ENCODE results near the gene RUVBL1.

The RUVBL1 gene

DNA sequence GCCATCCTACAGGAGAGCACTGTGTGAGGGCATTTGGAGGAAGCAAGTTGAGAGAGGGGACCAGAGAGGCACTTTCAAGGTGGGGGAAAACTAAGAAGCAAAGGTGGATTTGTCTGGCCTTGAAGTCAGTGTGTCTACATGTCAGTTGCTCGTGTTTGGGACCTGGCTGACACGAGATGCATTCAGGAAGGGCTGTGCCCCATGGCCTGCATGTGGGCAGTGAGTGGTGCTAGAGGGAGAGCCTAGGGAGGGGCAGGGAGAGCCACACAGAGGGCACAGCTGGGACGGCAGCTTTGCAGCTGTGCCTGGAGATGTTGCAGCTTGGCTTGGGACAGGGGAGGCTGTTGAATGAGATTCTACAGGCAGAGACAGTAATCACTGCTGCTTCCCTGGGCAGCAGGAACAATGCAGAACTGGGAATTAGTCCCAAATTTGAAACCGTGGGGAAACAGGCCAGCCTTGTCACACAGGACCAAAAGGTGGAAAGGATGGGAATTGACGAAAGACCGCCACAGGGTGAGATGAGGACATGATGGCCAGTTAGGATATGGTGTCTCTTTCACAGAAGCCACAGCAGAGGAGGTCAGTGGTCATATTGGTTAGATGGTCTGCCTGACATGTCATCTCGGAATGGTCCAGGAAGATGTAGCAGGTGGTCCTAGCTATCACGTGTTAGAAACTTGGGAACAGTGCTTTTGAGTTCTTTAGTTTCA is 61.4 kb downstream of the RUVBL1 start:
- Histone ChIP-seq H3K4me1 (ENCODE audit: control insufficient read depth in 5 of 5, insufficient read depth in 5 of 5, low read length in 5 of 5) (peaks cover 0 to 6% (median 0%) of the 10 kb centered on the region in 5 donors), H3K36me3 (ENCODE audit: control insufficient read depth in 5 of 5, insufficient read depth in 5 of 5, low read length in 5 of 5) (peaks cover 32 to 98% (median 91%) of the 10 kb centered on the region in 5 donors), H3K9ac (ENCODE audit: low read length in 5 of 5) (no peak overlapping the region), H3K4me3 (ENCODE audit: low read depth in 1 of 5, low read length in 5 of 5) (no peak overlapping the region), H3K27ac (ENCODE audit: low read depth, low read length) (no peak overlapping the region), H3K9me3 (ENCODE audit: control insufficient read depth in 5 of 5, low read length in 5 of 5) (no peaks in the 10 kb centered on the region), H3K27me3 (ENCODE audit: control insufficient read depth in 5 of 5, insufficient read depth in 4 of 5, low read length in 5 of 5) (no peaks in the 10 kb centered on the region)

DNA sequence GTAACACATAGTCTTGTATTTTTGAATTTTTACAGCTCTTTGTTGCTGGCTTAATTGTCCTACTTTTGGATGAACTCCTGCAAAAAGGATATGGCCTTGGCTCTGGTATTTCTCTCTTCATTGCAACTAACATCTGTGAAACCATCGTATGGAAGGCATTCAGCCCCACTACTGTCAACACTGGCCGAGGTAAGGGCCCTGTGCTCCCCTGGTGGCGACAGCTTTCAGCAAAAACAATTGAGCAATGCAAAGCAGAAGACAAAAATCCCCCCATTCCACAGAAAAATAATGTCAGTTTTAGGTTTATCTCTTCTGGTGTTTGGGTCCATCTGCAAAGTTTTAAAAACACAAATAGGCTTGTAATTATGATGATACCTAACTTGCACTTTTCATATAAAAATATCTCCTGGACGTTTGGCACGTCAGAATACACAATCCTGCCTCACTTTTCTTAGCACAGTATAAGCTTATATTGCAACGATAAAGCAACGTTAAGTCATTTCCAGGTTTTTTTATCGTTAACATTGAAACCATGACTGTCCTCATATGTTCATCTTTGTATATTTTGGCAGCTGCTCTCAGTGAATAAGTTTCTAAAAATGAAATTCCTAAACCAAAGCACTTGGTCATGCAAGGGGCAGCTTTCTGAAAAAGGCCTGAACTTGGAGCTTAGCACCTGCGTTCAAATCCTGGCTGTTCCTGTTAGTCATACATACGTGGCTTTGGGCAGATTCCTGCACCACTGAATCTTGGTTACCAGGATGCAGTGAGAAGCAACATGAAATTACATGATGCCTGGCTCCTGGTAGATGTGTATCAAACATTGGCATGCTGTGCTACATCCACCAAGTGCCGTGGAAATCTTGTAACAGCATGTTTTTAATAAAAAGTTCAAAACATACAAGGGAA is 62.9 kb downstream of the RUVBL1 start:
- Histone ChIP-seq H3K36me3 (ENCODE audit: control insufficient read depth in 5 of 5, insufficient read depth in 5 of 5, low read length in 5 of 5) (peaks cover 40 to 97% (median 85%) of the 10 kb centered on the region in 5 donors), H3K9me3 (ENCODE audit: control insufficient read depth in 5 of 5, low read length in 5 of 5) (no peaks in the 10 kb centered on the region), H3K9ac (ENCODE audit: low read length in 5 of 5) (no peak overlapping the region), H3K27ac (ENCODE audit: low read depth, low read length) (no peak overlapping the region), H3K4me3 (ENCODE audit: low read depth in 1 of 5, low read length in 5 of 5) (no peak overlapping the region), H3K27me3 (ENCODE audit: control insufficient read depth in 5 of 5, insufficient read depth in 4 of 5, low read length in 5 of 5) (no peaks in the 10 kb centered on the region), H3K4me1 (ENCODE audit: control insufficient read depth in 5 of 5, insufficient read depth in 5 of 5, low read length in 5 of 5) (peaks cover 0 to 6% (median under 1%) of the 10 kb centered on the region in 5 donors)

DNA sequence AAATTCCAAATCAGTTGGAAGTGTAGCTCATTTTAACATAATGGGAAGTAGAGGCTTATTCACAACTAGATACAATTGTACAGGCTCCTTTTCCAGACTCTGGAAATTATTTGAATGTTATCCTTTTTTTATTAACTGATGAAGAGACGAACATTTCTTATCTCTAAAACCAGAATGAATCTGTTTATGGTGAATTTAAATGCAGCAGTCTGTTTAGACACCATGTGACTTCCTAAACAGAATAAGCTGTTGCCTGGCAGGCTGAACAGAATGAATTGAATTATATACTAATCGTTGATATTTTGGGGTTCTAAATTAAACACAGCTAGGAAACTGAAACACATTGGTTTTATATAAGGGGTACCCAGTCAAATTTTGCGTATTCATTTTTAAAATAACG is 67.4 kb downstream of the RUVBL1 start:
- peaks cover 10 to 39% (median 38%) of the 10 kb centered on the region in 5 donors for H3K4me1 ChIP-seq (ENCODE audit: control insufficient read depth in 5 of 5, insufficient read depth in 5 of 5, low read length in 5 of 5)
- no peaks in the 10 kb centered on the region for H3K9me3 ChIP-seq (ENCODE audit: control insufficient read depth in 5 of 5, low read length in 5 of 5)
- H3K4me3 ChIP-seq (ENCODE audit: low read depth in 1 of 5, low read length in 5 of 5), result no peak overlapping the region
- H3K36me3 ChIP-seq (ENCODE audit: control insufficient read depth in 5 of 5, insufficient read depth in 5 of 5, low read length in 5 of 5), result peaks cover 36 to 63% (median 56%) of the 10 kb centered on the region in 5 donors
- H3K27me3 ChIP-seq (ENCODE audit: control insufficient read depth in 5 of 5, insufficient read depth in 4 of 5, low read length in 5 of 5), result no peaks in the 10 kb centered on the region
- no peak overlapping the region for H3K9ac ChIP-seq (ENCODE audit: low read length in 5 of 5)
- no peak overlapping the region for H3K27ac ChIP-seq (ENCODE audit: low read depth, low read length)

DNA sequence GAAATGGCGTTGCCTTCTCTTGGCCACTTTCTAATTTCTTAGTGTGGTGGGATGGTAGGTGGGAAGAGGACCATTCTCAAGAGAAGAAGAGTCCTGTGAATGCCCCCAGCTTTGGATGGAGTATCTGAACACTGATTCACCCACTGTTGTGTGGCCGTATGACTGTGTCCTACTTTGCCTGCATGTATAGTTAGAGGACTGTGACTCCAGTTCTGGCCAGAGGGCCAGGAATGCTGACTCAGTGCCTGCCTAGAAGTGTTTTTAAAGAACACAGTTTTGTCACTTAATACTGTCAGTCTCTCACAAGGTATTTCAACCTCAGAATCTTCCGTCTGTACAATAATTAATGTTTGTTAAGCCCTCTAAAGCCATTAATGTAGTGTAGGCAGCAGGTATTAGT is 69.2 kb downstream of the RUVBL1 start:
- peak overlapping the region in 4 of 5 donors; percentile 1 to 91 (median 25) for H3K4me3 ChIP-seq (ENCODE audit: low read depth in 1 of 5, low read length in 5 of 5)
- H3K27me3 ChIP-seq (ENCODE audit: control insufficient read depth in 5 of 5, insufficient read depth in 4 of 5, low read length in 5 of 5), result no peaks in the 10 kb centered on the region
- peaks cover 20 to 44% (median 37%) of the 10 kb centered on the region in 5 donors for H3K36me3 ChIP-seq (ENCODE audit: control insufficient read depth in 5 of 5, insufficient read depth in 5 of 5, low read length in 5 of 5)
- no peaks in the 10 kb centered on the region for H3K9me3 ChIP-seq (ENCODE audit: control insufficient read depth in 5 of 5, low read length in 5 of 5)
- H3K27ac ChIP-seq (ENCODE audit: low read depth, low read length), result peak overlapping the region; percentile 96
- H3K4me1 ChIP-seq (ENCODE audit: control insufficient read depth in 5 of 5, insufficient read depth in 5 of 5, low read length in 5 of 5), result peaks cover 10 to 42% (median 40%) of the 10 kb centered on the region in 5 donors
- peak overlapping the region in 4 of 5 donors; percentile 17 to 99 (median 76) for H3K9ac ChIP-seq (ENCODE audit: low read length in 5 of 5)

DNA sequence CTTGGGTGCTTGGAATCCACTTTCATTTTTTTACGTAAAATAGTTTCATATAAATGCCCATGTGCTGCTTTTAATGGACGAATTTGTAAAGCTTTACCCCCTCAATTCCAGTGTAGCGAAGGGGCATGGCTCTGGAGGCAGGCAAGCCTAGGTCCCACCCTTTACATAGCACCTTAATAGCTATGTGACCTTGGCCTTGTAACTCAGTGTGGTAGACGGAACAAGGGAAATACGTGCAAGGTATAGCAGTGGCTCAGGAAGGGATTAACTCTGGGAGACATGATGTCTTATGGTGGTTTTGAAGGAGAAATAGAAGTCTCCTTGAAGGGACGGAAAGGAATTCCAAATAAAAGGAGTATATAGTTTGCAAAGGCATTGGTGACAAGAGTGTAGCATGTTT is 70.0 kb downstream of the RUVBL1 start:
- peak overlapping the region; percentile 91 to 98 (median 97) for H3K4me3 ChIP-seq (ENCODE audit: low read depth in 1 of 5, low read length in 5 of 5)
- H3K9ac ChIP-seq (ENCODE audit: low read length in 5 of 5), result peak overlapping the region in 4 of 5 donors; percentile 97 to 99 (median 99)
- no peaks in the 10 kb centered on the region for H3K27me3 ChIP-seq (ENCODE audit: control insufficient read depth in 5 of 5, insufficient read depth in 4 of 5, low read length in 5 of 5)
- H3K36me3 ChIP-seq (ENCODE audit: control insufficient read depth in 5 of 5, insufficient read depth in 5 of 5, low read length in 5 of 5), result peaks cover 18 to 36% (median 30%) of the 10 kb centered on the region in 5 donors
- H3K27ac ChIP-seq (ENCODE audit: low read depth, low read length), result peak overlapping the region; percentile 96
- H3K9me3 ChIP-seq (ENCODE audit: control insufficient read depth in 5 of 5, low read length in 5 of 5), result no peaks in the 10 kb centered on the region
- H3K4me1 ChIP-seq (ENCODE audit: control insufficient read depth in 5 of 5, insufficient read depth in 5 of 5, low read length in 5 of 5), result peaks cover 10 to 42% (median 40%) of the 10 kb centered on the region in 5 donors

DNA sequence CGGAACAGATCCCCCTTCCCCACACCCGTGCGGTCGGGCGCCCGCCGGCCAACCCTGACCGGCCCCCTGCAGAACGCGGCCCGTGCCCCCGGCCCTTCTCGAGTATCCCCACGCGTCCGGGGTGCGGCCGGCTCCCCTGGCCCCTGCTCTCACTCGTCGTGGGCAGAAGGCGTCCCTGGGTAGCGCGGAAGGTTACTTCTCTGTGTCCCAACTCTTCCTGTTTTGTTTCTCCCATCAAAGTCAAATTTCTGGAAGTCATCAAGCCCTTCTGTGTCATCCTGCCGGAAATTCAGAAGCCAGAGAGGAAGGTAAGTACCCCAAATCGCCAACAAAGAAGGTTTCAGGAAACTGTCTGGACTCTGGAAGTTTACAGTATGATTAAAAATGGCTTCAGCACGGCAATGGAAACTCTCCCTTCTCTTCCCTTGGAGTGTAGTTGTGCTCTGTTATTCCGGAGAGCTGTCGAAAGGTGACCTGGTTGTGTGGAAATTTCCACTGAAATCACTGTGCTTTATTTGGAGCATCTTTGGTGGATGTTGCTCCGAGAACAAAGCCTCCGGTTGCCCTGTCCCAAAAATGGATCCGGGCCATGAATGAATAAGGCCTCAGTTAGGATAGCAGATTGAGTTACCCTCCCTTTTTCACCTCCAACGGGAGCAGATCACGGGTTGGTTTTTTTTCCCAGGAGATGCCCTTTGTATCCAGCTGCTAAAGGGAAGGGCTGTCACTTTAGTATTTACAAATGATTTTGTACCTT is 70.8 kb downstream of the RUVBL1 start:
- no peaks in the 10 kb centered on the region for H3K27me3 ChIP-seq (ENCODE audit: control insufficient read depth in 5 of 5, insufficient read depth in 4 of 5, low read length in 5 of 5)
- H3K36me3 ChIP-seq (ENCODE audit: control insufficient read depth in 5 of 5, insufficient read depth in 5 of 5, low read length in 5 of 5), result peaks cover 14 to 30% (median 24%) of the 10 kb centered on the region in 5 donors
- H3K27ac ChIP-seq (ENCODE audit: low read depth, low read length), result peak overlapping the region; percentile 96
- peak overlapping the region; percentile 91 to 99 (median 99) for H3K9ac ChIP-seq (ENCODE audit: low read length in 5 of 5)
- peak overlapping the region; percentile 91 to 98 (median 97) for H3K4me3 ChIP-seq (ENCODE audit: low read depth in 1 of 5, low read length in 5 of 5)
- H3K4me1 ChIP-seq (ENCODE audit: control insufficient read depth in 5 of 5, insufficient read depth in 5 of 5, low read length in 5 of 5), result peaks cover 10 to 42% (median 40%) of the 10 kb centered on the region in 5 donors
- no peaks in the 10 kb centered on the region for H3K9me3 ChIP-seq (ENCODE audit: control insufficient read depth in 5 of 5, low read length in 5 of 5)

DNA sequence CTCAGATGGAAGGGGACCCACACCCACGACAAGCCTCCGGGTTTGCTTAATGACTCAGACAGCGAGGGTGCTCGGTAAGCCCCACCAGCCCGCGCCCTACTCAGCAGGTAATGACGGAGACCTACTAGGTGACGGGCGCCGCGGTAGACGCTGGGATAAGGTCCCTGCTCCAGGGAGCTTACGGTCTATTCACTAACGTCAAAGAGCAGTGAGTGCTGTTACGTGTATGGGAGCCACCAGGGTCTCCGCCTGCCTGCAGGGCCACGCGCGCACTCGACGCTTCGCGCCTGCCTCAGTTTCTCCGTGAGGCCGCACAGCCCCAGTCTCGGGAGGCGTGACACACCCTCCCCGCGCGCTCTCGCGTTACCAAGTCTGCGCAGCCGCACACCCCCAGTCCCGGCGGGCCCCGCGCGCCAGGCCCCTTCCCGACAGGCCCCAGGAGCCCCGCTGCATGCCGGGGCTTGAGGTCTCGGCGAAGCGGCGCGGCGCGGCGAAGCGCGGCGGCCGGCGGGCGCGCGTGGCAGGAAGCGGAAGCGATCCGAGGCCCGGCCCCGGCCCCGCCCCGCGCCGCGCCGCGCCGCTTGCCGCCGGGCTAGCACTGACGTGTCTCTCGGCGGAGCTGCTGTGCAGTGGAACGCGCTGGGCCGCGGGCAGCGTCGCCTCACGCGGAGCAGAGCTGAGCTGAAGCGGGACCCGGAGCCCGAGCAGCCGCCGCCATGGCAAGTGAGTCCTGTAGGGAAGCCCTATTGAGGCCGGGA is 71.6 kb downstream of the RUVBL1 start, which contains the start of gene SEC61A1:
TSS of gene SEC61A1 (plus strand) at position 601 of the 758 bp plus-strand sequence. CDS start at position 717, 116 bp downstream.
- H3K27me3 ChIP-seq (ENCODE audit: control insufficient read depth in 5 of 5, insufficient read depth in 4 of 5, low read length in 5 of 5), result no peaks in the 10 kb centered on the region
- peak within 1 kb of the TSS; percentile 96 for H3K27ac ChIP-seq (ENCODE audit: low read depth, low read length)
- peak within 1 kb of the TSS; percentile 94 to 98 (median 97) for H3K4me3 ChIP-seq (ENCODE audit: low read depth in 1 of 5, low read length in 5 of 5)
- H3K36me3 ChIP-seq (ENCODE audit: control insufficient read depth in 5 of 5, insufficient read depth in 5 of 5, low read length in 5 of 5), result peaks cover 10 to 24% (median 19%) of the 10 kb centered on the region in 5 donors
- H3K9me3 ChIP-seq (ENCODE audit: control insufficient read depth in 5 of 5, low read length in 5 of 5), result no peaks in the 10 kb centered on the region
- H3K4me1 ChIP-seq (ENCODE audit: control insufficient read depth in 5 of 5, insufficient read depth in 5 of 5, low read length in 5 of 5), result peaks cover 10 to 42% (median 40%) of the 10 kb centered on the region in 5 donors
- H3K9ac ChIP-seq (ENCODE audit: low read length in 5 of 5), result peak within 1 kb of the TSS; percentile 91 to 99 (median 99)

DNA sequence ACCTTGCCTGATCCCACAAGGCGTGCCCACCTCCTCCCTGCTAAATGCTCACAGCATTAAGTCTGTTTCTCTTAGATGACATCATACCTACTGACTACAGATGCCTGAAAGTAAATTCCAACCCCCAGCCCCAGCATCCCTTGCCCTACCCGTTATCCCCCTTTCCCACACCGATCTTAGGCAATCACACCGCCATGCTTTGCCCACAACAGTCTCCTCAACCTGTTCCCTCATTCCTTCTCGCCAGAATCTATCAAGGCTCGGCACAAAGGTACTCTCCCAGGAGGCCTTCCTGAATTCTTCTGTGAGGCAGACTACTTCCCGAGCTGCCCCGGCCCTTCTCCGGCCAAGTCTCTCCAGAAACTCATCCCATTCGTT is 72.2 kb downstream of the RUVBL1 start:
- H3K27ac ChIP-seq (ENCODE audit: low read depth, low read length), result peak overlapping the region; percentile 79

DNA sequence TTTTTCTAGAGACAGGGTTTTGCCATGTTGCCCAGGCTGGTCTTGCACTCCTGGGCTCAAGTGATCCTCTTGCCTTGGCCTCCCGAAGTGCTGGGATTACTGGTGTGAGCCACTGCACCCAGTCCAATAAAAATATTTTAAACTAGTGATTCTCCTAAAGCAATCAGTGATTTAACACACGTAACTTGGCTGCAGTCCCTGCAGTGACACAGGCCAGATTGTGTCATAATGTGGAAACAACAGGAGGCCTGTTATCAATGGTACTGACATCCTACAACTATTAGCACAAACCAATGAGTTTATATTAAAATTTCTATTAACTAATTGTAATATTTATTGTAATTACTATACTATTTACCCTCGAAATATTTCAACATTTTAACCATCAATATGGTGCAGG is 73.0 kb downstream of the RUVBL1 start:
- Histone ChIP-seq H3K9me3 (ENCODE audit: control insufficient read depth in 5 of 5, low read length in 5 of 5) (no peaks in the 10 kb centered on the region), H3K27me3 (ENCODE audit: control insufficient read depth in 5 of 5, insufficient read depth in 4 of 5, low read length in 5 of 5) (no peaks in the 10 kb centered on the region), H3K4me3 (ENCODE audit: low read depth in 1 of 5, low read length in 5 of 5) (no peak overlapping the region), H3K4me1 (ENCODE audit: control insufficient read depth in 5 of 5, insufficient read depth in 5 of 5, low read length in 5 of 5) (peaks cover 10 to 40% (median 40%) of the 10 kb centered on the region in 5 donors), H3K36me3 (ENCODE audit: control insufficient read depth in 5 of 5, insufficient read depth in 5 of 5, low read length in 5 of 5) (peaks cover 3 to 13% (median 7%) of the 10 kb centered on the region in 5 donors), H3K27ac (ENCODE audit: low read depth, low read length) (no peak overlapping the region), H3K9ac (ENCODE audit: low read length in 5 of 5) (no peak overlapping the region)

More for the DNA sequence above, 72.2 kb downstream of the RUVBL1 start:
- H3K9me3 ChIP-seq (ENCODE audit: control insufficient read depth in 5 of 5, low read length in 5 of 5), result no peaks in the 10 kb centered on the region
- H3K4me3 ChIP-seq (ENCODE audit: low read depth in 1 of 5, low read length in 5 of 5), result peak overlapping the region; percentile 93 to 97 (median 95)
- peaks cover 10 to 42% (median 40%) of the 10 kb centered on the region in 5 donors for H3K4me1 ChIP-seq (ENCODE audit: control insufficient read depth in 5 of 5, insufficient read depth in 5 of 5, low read length in 5 of 5)
- H3K9ac ChIP-seq (ENCODE audit: low read length in 5 of 5), result peak overlapping the region; percentile 71 to 92 (median 87)
- H3K36me3 ChIP-seq (ENCODE audit: control insufficient read depth in 5 of 5, insufficient read depth in 5 of 5, low read length in 5 of 5), result peaks cover 7 to 21% (median 15%) of the 10 kb centered on the region in 5 donors
- H3K27me3 ChIP-seq (ENCODE audit: control insufficient read depth in 5 of 5, insufficient read depth in 4 of 5, low read length in 5 of 5), result no peaks in the 10 kb centered on the region
